Esophagus squamous epithelium (tissue), 4 donors: ENCODE measurements around the gene ERCC4.

Experiments used
- CTCF ChIP-seq, 6 experiments: fragments of 450-650 bp in 4 of 6; fragments of 200-600 bp in 2 of 6; sonication (generic) in 2 of 6; IDR thresholded peaks; one replicate each; pipeline ENCODE4 v1.5.1; 2016 to 2019; ENCODE audit warnings: antibody characterized with exemption in 6 of 6, mild to moderate bottlenecking in 4 of 6, moderate library complexity in 4 of 6
- POLR2A ChIP-seq, 4 donors: fragments of 450-650 bp; IDR thresholded peaks; one replicate each; pipeline ENCODE4 v1.6.1; 2017; ENCODE audit warnings: antibody characterized with exemption in 4 of 4, mild to moderate bottlenecking in 4 of 4, moderate library complexity in 3 of 4

GRCh38 chr16:13939821-13940220 lies 19.9 kb downstream of the ERCC4 start:
- TF ChIP-seq CTCF (IDR thresholded peaks at IDR 0.05): no peak
- TF ChIP-seq POLR2A (IDR thresholded peaks at IDR 0.05): no peak
